Tibial artery (tissue), 4 donors: ENCODE results near the gene P2RX3.

Experiments used
- DNase-seq, 2 donors: peaks; one replicate each; pipeline ENCODE4 v3.0.0-alpha.2; 2019
- H3K27ac ChIP-seq, 2 donors: fragments of 200-600 bp; sonication (generic) in 1 of 2; 1 replicate in 1 of 2; 2 replicates in 1 of 2; pipeline ENCODE4 v1.5.1; 2018 to 2019; ENCODE audit warnings: mild to moderate bottlenecking in 1 of 2
- H3K27me3 ChIP-seq, 2 donors: fragments of 200-600 bp; sonication (generic) in 1 of 2; one replicate each; pipeline versions ENCODE4 v1.5.1 to v1.6.0; 2016 to 2019
- H3K36me3 ChIP-seq, 3 donors: fragments of 200-600 bp; sonication (generic) in 2 of 3; one replicate each; pipeline ENCODE4 v1.5.1; 2016 to 2019; ENCODE audit warnings: mild to moderate bottlenecking in 2 of 3
- H3K4me1 ChIP-seq, 4 donors: fragments of 200-600 bp; sonication (generic) in 2 of 4; 1 replicate in 3 of 4; 2 replicates in 1 of 4; pipeline ENCODE4 v1.5.1; 2016 to 2019
- H3K4me3 ChIP-seq, 2 donors: fragments of 200-600 bp; sonication (generic) in 1 of 2; 1 replicate in 1 of 2; 2 replicates in 1 of 2; pipeline ENCODE4 v1.5.1; 2018 to 2019; ENCODE audit warnings: mild to moderate bottlenecking in 2 of 2
- H3K9me3 ChIP-seq, 3 donors: fragments of 200-600 bp; sonication (generic) in 1 of 3; one replicate each; pipeline ENCODE4 v1.5.1; 2016 to 2019
- CTCF ChIP-seq, 2 experiments: fragments of 200-600 bp in 1 of 2; fragments of 450-650 bp in 1 of 2; IDR thresholded peaks; one replicate each; pipeline ENCODE4 v1.5.1; 2017 to 2019; ENCODE audit warnings: antibody characterized with exemption in 2 of 2, mild to moderate bottlenecking in 1 of 2, moderate library complexity in 1 of 2
- intact Hi-C: fragments of 100-400 bp; cut with DNase I; formaldehyde crosslinking; loops from one replicate; pipeline ENCODE4 v1.15.0; 2023; ENCODE audit warnings: low total_unique reads

P2RX3 gene

GRCh38 chr11:57370941-57371340, 32.8 kb downstream of the P2RX3 start:
- peaks cover 0 to 20% of the 10 kb centered on the region in 2 donors for H3K27me3 ChIP-seq
- H3K36me3 ChIP-seq, result no peaks in the 10 kb centered on the region
- no peak overlapping the region for H3K4me3 ChIP-seq
- no peaks in the 10 kb centered on the region for H3K4me1 ChIP-seq
- intact Hi-C loops, result no loop called here
- DNase-seq, result no peak
- no peak for TF ChIP-seq CTCF (IDR thresholded peaks at IDR 0.05)
- no peak overlapping the region for H3K27ac ChIP-seq
- H3K9me3 ChIP-seq, result no peaks in the 10 kb centered on the region

- Histone ChIP-seq H3K4me1 (no peaks in the 10 kb centered on the region), H3K27me3 (peaks cover 0 to 29% of the 10 kb centered on the region in 2 donors), H3K4me3 (no peak overlapping the region), H3K27ac (no peak overlapping the region), H3K9me3 (no peaks in the 10 kb centered on the region), H3K36me3 (no peaks in the 10 kb centered on the region)
- TF ChIP-seq CTCF (IDR thresholded peaks at IDR 0.05), result no peak
- no peak for DNase-seq
- intact Hi-C loops, result no loop called here
These were observed 35.0 kb downstream of the P2RX3 start for GRCh38 chr11:57373146-57373545.

- Histone ChIP-seq H3K4me1 (no peaks in the 10 kb centered on the region), H3K4me3 (no peak overlapping the region), H3K27ac (no peak overlapping the region), H3K36me3 (no peaks in the 10 kb centered on the region), H3K9me3 (no peaks in the 10 kb centered on the region), H3K27me3 (peaks cover 0 to 25% of the 10 kb centered on the region in 2 donors)
- intact Hi-C loops, result no loop called here
- no peak for TF ChIP-seq CTCF (IDR thresholded peaks at IDR 0.05)
- DNase-seq, result no peak
These were observed 36.8 kb downstream of the P2RX3 start for GRCh38 chr11:57374966-57375365.

GRCh38 chr11:57375490-57375889, 37.3 kb downstream of the P2RX3 start:
- no peak for DNase-seq
- TF ChIP-seq CTCF (IDR thresholded peaks at IDR 0.05), result no peak
- no peak overlapping the region for H3K4me3 ChIP-seq

GRCh38 chr11:57376095-57377090, 38.2 kb downstream of the P2RX3 start:
- no peak for TF ChIP-seq CTCF (IDR thresholded peaks at IDR 0.05)
- DNase-seq, result no peak

More at GRCh38 chr11:57375490-57375889, 37.3 kb downstream of the P2RX3 start:
- H3K9me3 ChIP-seq, result no peaks in the 10 kb centered on the region
- H3K36me3 ChIP-seq, result no peaks in the 10 kb centered on the region
- no peaks in the 10 kb centered on the region for H3K4me1 ChIP-seq
- intact Hi-C loops, result no loop called here
- H3K27me3 ChIP-seq, result peaks cover 0 to 25% of the 10 kb centered on the region in 2 donors
- H3K27ac ChIP-seq, result no peak overlapping the region

More at GRCh38 chr11:57376095-57377090, 38.2 kb downstream of the P2RX3 start:
- Histone ChIP-seq H3K27ac (no peak overlapping the region), H3K27me3 (peaks cover 0 to 25% of the 10 kb centered on the region in 2 donors), H3K9me3 (no peaks in the 10 kb centered on the region), H3K4me3 (no peak overlapping the region), H3K36me3 (no peaks in the 10 kb centered on the region), H3K4me1 (no peaks in the 10 kb centered on the region)
- intact Hi-C loops, result no loop called here
